Measurements from ENCODE around the gene SCN5A.

Gene SCN5A

GRCh38 chr3:38578551-38578950 is 70.9 kb downstream of the SCN5A start:
- Mint-ChIP-seq H3K4me1 (peaks cover 21% of the 10 kb centered on the region), H3K27me3 (ENCODE audit: low read depth, poor library complexity) (peaks cover 21% of the 10 kb centered on the region), H3K9me3 (peaks cover 2% of the 10 kb centered on the region), H3K27ac (no peak overlapping the region), H3K36me3 (ENCODE audit: low read depth) (no peaks in the 10 kb centered on the region), H3K4me3 (no peak overlapping the region)
- no peak for TF ChIP-seq CTCF (IDR thresholded peaks at IDR 0.05)
- DNase-seq = no peak

GRCh38 chr3:38578081-38578475 is 71.4 kb downstream of the SCN5A start:
- Mint-ChIP-seq H3K9me3 (peaks cover 6% of the 10 kb centered on the region), H3K27ac (no peak overlapping the region), H3K4me1 (peaks cover 21% of the 10 kb centered on the region), H3K36me3 (ENCODE audit: low read depth) (no peaks in the 10 kb centered on the region), H3K27me3 (ENCODE audit: low read depth, poor library complexity) (peaks cover 22% of the 10 kb centered on the region), H3K4me3 (no peak overlapping the region)
- no peak for DNase-seq
- no peak for TF ChIP-seq CTCF (IDR thresholded peaks at IDR 0.05)

- Mint-ChIP-seq H3K4me1 (peaks cover 21% of the 10 kb centered on the region), H3K9me3 (peaks cover 8% of the 10 kb centered on the region), H3K36me3 (ENCODE audit: low read depth) (no peaks in the 10 kb centered on the region), H3K27me3 (ENCODE audit: low read depth, poor library complexity) (peaks cover 22% of the 10 kb centered on the region), H3K27ac (no peak overlapping the region), H3K4me3 (no peak overlapping the region)
- no peak for TF ChIP-seq CTCF (IDR thresholded peaks at IDR 0.05)
- no peak for DNase-seq
Measured at GRCh38 chr3:38577371-38578080, 72.0 kb downstream of the SCN5A start.

GRCh38 chr3:38576526-38577370 is 72.7 kb downstream of the SCN5A start:
- Mint-ChIP-seq H3K27me3 (ENCODE audit: low read depth, poor library complexity) (peaks cover 22% of the 10 kb centered on the region), H3K27ac (no peak overlapping the region), H3K4me3 (no peak overlapping the region), H3K4me1 (peaks cover 17% of the 10 kb centered on the region), H3K9me3 (peaks cover 8% of the 10 kb centered on the region), H3K36me3 (ENCODE audit: low read depth) (no peaks in the 10 kb centered on the region)
- TF ChIP-seq CTCF (IDR thresholded peaks at IDR 0.05) = no peak
- DNase-seq = no peak

GRCh38 chr3:38576131-38576525 is 73.4 kb downstream of the SCN5A start:
- H3K27ac Mint-ChIP-seq = no peak overlapping the region
- H3K9me3 Mint-ChIP-seq = peaks cover 8% of the 10 kb centered on the region
- H3K27me3 Mint-ChIP-seq (ENCODE audit: low read depth, poor library complexity) = peaks cover 22% of the 10 kb centered on the region
- H3K4me3 Mint-ChIP-seq = no peak overlapping the region
- DNase-seq = no peak
- H3K36me3 Mint-ChIP-seq (ENCODE audit: low read depth) = no peaks in the 10 kb centered on the region
- TF ChIP-seq CTCF (IDR thresholded peaks at IDR 0.05) = no peak
- peaks cover 15% of the 10 kb centered on the region for H3K4me1 Mint-ChIP-seq
